Myocyte (in vitro differentiated cells): ENCODE data around the gene TSPEAR. TPM values are rescaled to one million over a fixed set of nuclear protein-coding genes. Genes with fewer than 3 reads are reported as not detected.
"Not testable (repeated sequence)": the region's sequence is repeated elsewhere in the genome, so short reads cannot be mapped to it uniquely, and the experiment has no call there.

Experiments used
- DNase-seq: peaks from one replicate; pipeline ENCODE4 v3.0.0-alpha.2; 2012; ENCODE audit warnings: low read depth
- total RNA-seq: library from RNA; depleted of rRNA; stranded (reverse); fragments of >200 nt; gene quantifications from 2 replicates; pipeline ENCODE4 v1.2.3, GENCODE V29; 2014

TSPEAR gene
- total RNA-seq, 1 donor from 2014 or later: not detected

DNA sequence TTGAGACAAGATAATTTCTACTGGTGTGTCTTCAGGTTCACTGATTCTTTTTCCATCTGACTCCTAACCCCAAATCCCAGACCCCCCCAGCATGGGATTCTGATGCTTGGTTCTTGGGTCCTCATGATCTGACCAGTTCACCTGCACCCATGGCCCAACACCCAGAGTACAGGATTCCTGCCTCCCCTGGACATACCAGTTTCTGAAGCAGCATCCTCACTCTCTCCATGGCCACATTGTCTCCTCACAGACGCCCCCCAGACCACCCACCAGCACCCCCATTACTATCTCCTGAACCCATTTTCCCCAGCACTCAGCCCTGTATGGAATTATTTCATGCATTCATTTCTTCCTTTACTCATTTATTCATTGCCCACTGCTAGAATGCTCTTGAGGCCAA lies 54.5 kb downstream of the TSPEAR start:
- DNase-seq: no peak

DNA sequence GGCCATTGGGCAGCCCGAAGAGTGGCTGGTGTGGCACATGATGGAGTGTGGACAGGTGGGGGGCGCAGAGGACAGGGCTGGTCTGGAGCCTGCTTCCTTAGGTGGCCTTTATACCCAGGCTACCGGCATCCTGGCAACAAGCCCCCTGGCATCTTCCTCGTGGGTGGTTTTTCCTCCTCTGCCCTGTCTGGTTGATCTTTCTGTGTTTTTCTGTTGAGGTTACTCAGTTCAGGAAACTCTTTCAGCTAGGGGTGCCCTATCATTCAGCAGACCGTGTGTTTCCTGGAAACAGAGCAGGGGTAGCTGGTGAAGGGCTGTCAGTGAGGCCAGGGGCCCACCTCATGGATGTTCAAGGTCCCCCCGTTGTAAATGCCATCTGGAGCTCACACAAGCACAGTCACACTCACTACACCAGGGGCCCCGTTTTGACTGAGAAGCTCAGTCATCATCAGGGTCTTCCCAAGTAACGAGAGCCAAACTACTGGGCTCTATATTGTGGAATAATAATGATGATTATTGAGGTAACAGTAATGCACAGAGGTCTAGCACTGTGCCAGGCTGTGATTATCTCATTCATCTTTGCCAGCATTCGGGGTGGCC lies 56.7 kb downstream of the TSPEAR start, which contains the start of gene KRTAP12-4:
TSS of gene KRTAP12-4 (minus strand) at position 84 of the 600 bp plus-strand sequence. CDS start at position 39, 45 bp downstream.
- DNase-seq: no peak

DNA sequence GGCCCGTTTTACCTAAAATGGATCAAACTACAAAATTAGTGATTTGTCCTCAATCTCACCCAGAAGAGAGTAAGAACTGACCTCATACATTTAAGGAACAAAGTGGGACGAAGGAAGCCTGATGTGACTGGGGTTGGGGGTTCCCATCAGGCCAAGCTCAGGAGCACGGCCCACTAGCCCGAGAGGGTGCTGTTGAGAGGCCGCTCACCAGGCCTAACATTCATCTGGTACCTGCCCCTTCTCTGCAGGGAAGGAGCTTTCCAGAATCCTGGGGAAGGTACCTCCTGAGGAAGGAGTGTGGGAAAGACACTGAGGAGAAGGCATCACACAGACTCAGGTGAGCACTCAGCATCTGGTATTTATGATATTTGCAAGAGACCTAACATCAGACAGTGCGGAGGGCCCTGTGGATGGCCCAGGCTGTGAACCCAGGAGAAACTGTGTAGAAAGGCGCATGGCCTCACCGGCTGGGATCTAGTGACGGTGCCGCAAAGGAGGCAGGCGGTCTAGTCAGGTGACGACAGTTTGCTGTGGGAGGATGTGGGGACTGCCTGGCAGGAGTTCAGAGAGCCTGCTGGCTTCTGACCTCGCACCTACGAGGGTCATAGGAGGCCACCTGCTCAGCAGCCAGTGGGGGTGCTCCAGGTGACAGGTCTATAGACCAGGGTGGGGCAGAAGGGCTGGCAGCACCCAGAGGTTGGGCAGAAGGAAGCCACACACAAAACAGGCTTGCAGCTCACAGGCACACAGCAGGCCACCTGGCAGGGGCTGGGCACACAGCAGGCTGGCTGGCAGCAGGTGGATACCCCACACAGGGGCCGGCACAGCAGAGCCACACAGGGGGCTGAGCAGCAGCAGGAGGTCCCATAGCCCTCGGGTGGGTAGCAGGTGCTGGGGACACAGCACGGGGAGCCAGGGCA lies 57.5 kb downstream of the TSPEAR start:
- DNase-seq: no peak

DNA sequence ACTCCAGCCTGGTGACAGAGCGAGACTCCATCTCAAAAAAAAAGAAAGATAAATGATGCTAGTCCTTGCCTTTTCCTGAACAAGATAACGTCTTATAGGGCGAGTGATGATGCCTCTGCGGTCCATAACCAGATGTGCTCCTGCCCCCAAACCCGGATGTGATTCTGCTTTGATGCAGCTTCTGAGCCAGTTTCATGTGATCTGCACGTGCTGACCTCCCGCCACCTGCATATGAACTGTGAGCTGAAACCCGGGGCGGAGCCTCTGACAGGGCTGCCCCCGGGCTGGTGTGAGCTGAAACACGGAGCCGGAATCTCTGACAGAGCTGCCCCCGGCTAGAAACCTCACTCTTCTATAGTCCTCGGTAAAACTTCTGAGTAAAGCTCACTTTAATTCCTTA lies 58.2 kb downstream of the TSPEAR start:
- no peak for DNase-seq

DNA sequence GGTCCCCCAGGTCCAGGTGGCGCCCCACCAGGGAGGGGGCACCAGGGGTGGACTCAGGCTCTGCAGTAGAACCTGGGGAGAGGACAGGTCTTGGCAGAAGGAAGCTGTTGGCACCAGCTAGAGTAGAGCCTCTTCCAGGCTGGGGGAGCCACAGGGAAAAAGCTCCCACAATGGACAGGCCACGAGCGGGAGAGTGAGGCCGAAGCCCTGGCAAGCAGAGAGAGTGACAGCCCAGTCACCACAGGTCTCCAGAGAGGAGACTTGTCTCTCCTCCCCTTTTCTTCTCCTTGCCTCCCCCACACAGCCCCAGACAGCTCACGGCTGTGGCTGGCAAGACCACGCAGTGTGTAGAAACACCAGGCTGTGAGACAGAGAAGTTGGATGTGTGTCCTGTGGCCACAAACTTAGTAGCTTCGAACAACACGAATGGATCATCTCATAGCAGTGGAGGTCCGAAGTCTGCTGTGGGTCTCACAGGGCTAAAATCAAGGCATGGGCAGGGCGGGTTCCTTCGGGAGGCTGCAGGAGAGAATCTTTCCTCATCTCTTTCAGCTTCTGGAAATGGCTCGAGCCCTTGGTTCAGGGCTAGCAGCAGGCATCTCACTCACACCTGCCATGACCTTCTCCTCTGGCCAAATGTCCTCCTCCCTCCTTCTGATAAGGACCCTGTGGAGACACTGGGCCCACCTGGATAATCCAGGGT lies 60.2 kb downstream of the TSPEAR start:
- DNase-seq: no peak

DNA sequence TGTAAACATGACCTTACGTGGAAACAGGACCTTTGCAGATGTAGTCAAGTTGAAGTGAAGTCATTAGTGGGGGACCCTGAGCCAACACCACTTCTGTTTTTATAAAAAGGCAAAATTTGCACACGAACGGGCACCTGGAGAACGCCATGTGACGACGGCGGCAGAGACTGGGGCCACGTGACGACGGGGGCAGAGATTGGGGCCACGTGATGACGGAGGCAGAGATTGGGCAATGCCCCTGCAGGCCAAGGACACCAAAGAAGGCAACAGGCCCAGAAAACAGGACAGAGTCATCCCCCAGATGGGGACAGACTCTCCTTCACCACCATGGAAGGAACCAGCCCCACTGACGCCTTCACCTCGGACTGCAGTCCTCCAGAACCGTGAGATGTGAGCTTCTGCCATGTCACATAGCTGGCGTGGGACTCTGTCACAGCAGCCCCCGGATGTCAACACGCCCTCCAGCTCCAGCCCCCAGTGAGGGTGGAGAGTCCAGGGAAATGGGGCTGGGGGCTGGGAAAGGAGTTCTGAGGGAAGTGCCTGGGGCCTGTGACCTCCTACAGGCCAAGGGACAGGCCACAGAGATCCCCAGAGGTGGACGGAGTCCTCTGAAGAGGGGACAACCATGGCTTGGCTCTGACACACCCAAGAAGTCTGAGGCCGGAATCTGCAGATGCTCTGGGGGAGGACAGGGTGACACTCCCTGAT lies 61.0 kb downstream of the TSPEAR start:
- DNase-seq: no peak

DNA sequence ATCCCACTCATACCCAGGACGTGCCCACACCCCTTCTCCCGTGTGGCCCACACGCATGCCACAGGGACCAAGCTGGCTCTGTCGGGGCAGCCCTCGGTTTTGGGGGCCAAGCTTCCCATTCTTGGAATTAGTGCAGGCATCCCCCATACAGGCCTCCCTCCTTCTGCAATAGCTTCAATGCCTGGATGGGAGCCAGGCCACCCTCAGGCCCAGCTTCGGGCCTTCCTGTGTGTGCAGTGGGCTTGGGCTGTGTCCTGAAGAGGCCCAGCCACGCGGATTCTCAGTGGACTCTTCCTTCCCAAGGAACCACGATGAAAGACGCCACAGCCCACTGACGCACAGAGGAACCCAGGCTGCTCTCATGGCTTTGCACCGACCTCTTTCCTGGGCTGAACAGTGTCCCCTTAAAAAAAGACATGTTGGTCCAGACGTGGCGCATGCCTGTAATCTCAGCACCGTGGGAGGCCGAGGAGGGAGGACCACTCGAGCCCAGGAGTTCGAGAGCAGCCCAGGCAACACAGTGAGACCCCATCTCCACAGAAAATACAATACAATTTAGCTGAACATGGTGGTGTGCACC lies 61.8 kb downstream of the TSPEAR start:
- no peak for DNase-seq

DNA sequence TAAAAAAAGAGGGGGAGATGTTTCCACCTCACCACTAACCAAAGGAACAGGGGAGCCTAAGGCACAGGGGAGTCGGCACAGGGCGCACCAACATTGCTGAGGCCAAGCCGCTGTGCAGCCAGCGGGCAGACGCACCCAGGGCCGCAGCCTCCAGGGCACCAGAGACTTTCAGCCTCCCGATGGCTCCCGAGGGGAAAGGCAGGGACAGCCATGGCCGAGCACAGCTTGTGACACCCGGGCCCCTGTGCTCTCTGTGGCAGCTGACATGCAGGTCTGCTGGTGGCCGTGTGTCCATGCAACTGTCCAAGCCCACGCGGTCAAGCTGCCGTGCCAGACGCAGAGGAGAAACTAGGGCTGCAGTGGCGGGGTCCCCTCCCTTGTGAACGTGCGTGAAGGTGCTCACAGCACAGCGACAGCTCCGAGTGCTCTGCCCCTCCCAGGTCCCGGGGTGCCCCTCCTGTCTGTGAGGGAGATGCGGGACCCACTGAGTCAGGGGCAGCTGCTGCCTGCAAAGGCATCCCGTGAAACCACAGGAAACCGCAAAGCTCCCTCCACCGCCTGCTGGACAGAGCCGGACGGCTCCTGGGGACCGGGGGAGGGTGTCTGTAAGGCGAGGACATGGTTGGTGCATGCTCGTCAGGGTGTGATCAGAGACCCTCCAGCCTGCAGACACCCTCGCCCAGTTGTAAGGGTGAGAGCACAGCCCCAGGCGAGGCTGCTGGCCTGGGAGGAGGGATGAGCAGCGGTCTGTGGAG lies 62.6 kb downstream of the TSPEAR start:
- peak; percentile 28 for DNase-seq

DNA sequence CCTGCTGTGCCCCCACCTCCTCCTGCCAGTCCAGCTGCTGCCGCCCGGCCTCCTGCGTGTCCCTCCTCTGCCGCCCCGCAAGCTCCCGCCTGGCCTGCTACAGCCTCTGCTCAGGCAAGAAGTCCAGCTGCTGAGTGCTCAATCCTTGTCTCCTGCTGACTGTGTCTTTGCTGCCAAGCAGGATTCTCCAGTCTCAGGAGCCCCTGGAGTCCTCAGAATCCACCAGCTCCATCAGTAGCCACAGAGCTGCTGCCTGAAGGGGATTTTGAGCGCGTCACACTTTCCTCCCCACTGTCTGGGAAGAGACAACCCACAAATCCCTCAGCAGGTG lies 64.2 kb downstream of the TSPEAR start:
- DNase-seq: peak; percentile 22

DNA sequence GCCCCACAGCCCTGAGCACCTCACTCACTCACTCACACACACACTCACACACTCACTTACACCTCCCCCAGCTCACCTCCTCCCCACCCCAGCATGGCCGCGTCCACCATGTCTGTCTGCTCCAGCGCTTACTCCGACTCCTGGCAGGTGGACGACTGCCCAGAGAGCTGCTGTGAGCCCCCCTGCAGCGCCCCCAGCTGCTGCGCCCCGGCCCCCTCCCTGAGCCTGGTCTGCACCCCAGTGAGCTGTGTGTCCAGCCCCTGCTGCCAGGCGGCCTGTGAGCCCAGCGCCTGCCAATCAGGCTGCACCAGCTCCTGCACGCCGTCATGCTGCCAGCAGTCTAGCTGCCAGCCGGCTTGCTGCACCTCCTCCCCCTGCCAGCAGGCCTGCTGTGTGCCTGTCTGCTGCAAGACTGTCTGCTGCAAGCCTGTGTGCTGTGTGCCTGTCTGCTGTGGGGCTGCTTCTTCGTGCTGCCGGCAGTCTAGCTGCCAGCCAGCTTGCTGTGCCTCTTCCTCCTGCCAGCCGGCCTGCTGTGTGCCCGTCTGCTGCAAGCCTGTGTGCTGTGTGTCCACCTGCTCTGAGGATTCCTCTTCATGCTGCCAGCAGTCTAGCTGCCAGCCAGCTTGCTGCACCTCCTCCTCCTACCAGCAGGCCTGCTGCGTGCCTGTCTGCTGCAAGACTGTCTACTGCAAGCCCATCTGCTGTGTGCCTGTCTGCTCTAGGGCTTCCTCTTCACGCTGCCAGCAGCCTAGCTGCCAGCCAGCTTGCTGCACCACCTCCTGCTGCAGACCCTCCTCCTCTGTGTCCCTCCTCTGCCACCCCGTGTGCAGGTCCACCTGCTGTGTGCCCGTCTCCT lies 64.8 kb downstream of the TSPEAR start, which contains the start of gene KRTAP10-11:
TSS of gene KRTAP10-11 (plus strand) at position 49 of the 856 bp plus-strand sequence. CDS start at position 94, 45 bp downstream.
- DNase-seq: peak; percentile 6

DNA sequence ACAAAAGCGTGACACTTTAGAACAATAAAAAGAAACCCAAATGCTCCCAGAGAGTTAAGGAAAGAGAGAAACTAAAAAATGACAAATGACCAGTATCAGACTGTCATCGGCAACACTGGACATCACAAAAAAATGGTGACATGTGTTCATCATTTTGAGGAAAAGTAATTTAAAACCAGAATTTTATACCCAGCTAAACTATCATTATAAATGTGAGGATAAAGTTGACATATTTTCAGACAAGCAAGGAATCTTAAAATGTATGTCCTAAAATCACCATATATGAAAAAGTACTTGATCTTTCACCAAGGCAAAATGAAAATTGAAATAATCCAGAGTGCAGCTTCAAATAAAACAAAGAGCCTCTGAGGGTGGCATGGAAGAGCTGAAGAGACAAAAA lies 66.5 kb downstream of the TSPEAR start:
- DNase-seq: no peak

DNA sequence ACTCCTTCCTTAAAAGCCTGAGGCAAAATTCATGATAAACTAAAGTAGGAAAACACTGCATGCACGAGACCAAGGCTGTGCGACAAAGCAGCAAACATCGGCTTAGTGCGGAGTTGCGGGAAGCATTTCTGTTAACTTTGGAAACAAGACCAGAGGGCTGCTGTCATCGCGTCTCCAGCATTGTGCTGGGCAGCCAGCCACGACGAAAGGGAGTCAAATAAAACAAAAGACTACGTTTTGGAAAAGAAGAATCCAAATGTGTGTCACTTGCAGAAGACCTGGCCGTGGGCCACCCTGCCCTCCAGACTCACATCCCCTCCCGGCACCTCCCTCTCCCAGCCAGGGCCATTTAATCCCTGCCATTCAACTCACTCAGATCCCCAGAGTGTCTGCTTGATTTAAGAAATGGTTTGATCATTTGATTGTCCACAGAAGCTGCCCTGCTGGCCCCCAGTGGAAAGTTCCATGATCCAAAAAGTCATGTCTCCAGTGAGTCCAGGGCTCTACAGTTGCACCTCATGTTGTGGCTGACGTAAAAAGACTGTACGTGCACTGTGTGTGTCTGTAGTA lies 67.5 kb downstream of the TSPEAR start:
- DNase-seq: no peak

DNA sequence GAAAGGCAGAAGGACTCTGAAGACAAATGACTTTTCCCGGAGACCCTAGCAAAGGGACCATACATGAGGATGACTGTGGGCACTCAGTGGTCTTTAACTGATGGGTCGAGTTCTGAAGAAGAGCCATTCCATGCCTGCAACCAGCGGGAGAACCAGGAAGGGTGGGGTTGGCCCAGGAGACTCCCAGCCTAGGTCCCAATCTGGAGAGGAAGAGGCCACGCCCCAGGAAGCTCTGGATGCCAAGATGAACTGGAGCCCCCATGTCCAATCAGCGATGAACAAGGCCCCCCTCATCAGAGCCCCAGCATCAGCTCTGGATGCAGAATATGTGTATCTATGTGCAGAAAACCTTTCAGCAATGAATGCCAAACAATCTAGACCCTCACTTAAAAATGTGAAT lies 70.6 kb downstream of the TSPEAR start:
- DNase-seq: no peak

DNA sequence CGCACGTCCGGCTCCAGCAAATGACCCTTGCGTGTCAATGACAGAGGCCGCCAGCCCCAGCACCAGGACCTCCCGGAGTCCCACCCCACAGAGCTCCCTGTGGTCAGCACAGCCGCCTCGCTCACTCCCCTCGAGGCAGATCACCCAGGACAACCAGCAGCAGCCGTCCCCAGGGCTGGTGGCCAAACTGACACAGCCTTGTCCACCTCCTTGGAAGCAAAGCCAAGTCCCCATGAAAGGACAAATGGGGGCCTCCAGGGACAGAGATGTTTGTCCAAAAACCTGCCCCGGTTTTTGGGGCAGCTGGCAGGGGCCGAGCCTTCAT lies 72.1 kb downstream of the TSPEAR start:
- no peak for DNase-seq

DNA sequence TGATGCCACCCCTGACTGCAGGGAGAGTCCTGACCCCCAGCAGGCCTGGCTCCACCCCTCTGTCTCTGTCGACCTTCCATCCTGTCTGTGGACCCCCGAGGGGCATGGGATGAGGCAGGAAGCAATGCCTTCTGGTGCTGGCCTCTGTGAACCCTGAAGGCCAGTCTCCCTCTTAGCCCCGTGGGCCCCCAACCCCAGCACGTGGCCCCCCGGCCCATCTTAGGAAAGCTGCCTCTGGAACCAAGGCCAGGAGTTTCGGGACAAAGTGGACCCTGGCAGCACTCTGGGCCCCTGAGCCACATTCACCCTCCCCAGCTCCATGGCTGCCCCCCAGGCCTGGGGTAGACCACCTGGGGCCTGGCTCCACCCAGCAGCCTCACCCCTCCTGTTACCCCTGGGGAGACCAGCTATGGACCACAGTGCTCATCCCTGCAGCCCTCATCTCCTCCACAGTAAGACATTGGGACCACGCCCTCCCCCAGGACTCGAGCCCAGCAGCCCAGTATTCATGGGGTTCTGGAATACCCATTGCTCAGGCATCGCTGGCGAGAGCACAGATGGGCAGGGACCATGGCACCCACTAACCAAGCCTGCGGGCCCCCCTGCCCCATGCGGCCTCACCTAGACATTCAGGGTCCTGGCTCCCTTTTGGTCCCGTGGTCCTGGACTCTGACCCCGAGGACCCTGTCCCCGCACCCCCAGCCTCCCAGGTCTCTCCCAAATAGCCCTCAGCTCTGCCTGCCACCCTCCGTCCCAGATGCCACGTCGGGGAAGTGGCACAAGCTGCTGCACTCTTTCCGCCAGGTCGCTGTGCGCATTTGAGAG lies 72.7 kb downstream of the TSPEAR start:
- DNase-seq: not testable (repeated sequence)

DNA sequence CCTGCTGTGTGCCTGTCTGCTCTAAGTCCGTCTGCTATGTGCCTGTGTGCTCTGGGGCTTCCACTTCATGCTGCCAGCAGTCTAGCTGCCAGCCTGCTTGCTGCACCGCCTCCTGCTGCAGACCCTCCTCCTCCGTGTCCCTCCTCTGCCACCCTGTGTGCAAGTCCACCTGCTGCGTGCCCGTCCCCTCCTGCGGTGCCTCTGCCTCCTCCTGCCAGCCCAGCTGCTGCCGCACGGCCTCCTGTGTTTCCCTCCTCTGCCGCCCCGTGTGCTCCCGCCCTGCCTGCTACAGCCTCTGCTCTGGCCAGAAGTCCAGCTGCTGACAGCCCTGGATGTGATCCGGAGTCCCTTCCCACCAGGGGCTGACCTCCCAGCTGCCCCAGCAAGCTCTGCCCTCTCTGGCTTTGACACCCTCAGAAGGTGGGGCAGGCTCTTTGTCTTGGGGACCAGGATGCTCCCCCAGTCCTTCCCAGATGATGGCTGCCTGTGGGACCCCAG lies 73.5 kb downstream of the TSPEAR start:
- not testable (repeated sequence) for DNase-seq

DNA sequence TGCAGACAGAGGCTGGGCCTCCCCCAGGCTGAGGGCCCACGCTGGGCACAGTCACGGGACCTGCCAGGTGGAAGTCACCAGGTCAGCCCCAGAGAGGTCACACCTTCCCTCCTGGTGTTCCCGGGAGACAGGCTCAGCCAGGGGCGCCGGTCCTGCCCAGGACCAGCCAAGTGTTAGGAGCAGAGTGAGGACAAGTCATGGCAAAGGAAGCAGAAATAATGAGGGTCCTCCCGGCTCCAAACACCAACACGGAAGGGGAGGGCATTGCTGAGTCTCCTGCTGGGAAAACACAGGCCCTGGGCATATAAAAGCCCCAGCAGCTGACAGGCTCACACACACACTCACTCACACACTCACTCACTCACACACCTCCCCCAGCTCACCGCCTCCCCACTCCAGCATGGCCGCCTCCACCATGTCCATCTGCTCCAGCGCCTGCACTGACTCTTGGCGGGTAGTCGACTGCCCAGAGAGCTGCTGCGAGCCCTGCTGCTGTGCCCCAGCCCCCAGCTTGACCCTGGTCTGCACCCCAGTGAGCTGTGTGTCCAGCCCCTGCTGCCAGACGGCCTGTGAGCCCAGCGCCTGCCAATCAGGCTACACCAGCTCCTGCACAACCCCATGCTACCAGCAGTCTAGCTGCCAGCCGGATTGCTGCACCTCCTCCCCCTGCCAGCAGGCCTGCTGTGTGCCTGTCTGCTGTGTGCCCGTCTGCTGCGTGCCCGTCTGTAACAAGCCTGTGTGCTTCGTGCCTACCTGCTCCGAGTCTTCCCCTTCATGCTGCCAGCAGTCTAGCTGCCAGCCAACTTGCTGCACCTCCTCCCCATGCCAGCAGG lies 74.1 kb downstream of the TSPEAR start, which contains the start of gene KRTAP10-10:
TSS of gene KRTAP10-10 (plus strand) at position 339 of the 833 bp plus-strand sequence. CDS start at position 401, 62 bp downstream.
- peak; percentile 7 for DNase-seq
